Skin epidermis (tissue), 12 donors: ENCODE data around the gene TFEB.

ENCODE experiments used
- H3K27ac ChIP-seq, 21 experiments: fragments of 200-600 bp; sonication (generic) in 11 of 21; one replicate each; pipeline ENCODE4 v1.5.0; 2020; ENCODE audit warnings: mild to moderate bottlenecking in 3 of 21, inconsistent platforms in 2 of 21, moderate library complexity in 2 of 21
- H3K4me3 ChIP-seq, 7 experiments: fragments of 200-600 bp; sonication (generic) in 2 of 7; one replicate each; pipeline ENCODE4 v1.5.0; 2020; ENCODE audit warnings: inconsistent platforms in 2 of 7, mild to moderate bottlenecking in 2 of 7, moderate library complexity in 1 of 7

The TFEB gene

GRCh38 chr6:41697861-41698781, 37.3 kb downstream of the TFEB start:
- peak overlapping the region in 7 of 21 experiments; percentile 16 to 60 (median 29) for H3K27ac ChIP-seq
- no peak overlapping the region for H3K4me3 ChIP-seq

DNA sequence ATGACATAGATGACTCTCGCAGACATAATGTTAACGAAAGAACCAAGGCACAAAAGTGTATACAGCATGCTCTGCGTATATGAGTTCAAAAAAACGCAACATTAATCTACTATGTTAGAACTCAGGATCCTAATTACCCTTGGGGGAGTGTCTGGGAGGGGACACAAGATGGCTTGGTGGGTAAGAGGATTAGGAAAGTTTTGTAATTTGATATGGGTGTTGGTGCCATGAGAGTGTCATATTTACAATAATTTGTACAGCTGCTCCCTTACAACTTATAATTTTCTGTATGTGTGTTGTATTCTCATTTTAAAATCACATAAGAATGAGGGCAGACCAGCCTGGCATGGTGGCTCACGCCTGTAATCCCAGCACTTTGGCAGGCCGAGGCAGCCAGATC, 38.6 kb downstream of the TFEB start:
- no peak overlapping the region for H3K27ac ChIP-seq

GRCh38 chr6:41695825-41696224, 39.6 kb downstream of the TFEB start:
- Histone ChIP-seq H3K4me3 (no peak overlapping the region), H3K27ac (no peak overlapping the region)

More for the DNA sequence above, 38.6 kb downstream of the TFEB start:
- H3K4me3 ChIP-seq = no peak overlapping the region

DNA sequence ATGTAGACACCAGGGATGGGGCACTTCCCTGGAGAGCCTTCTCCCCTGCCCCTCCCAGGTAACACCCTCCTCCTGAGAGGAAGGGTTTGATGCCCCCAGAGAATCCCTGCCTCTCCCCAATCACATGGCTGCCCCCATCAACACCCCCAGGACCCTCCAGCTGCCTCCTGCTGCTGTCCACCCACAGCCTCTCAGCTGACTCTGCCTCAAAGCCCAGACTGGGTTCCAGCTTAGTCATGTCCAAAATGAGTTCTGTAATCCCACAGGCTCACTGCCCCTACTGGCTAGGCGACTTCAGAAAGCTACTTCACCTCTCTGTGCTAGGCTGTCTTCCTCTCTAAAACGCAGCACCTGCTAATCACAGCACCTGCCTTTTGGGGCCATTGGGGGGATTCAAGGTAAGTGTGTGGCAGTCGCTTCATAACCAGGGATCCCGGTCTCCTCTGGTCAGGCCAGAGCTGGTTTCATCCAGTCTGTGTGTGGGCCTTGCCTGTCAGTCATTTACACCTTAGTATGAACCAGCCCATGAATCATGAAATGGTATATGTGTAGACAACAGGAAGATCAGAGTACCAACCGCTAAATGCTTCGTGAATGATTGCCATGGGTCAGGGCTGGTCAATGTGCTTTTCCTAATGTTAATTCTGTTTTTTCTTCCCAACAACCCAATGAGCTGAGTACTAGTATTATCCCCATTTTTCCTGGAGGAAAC, 40.4 kb downstream of the TFEB start:
- H3K27ac ChIP-seq = no peak overlapping the region
- no peak overlapping the region for H3K4me3 ChIP-seq

DNA sequence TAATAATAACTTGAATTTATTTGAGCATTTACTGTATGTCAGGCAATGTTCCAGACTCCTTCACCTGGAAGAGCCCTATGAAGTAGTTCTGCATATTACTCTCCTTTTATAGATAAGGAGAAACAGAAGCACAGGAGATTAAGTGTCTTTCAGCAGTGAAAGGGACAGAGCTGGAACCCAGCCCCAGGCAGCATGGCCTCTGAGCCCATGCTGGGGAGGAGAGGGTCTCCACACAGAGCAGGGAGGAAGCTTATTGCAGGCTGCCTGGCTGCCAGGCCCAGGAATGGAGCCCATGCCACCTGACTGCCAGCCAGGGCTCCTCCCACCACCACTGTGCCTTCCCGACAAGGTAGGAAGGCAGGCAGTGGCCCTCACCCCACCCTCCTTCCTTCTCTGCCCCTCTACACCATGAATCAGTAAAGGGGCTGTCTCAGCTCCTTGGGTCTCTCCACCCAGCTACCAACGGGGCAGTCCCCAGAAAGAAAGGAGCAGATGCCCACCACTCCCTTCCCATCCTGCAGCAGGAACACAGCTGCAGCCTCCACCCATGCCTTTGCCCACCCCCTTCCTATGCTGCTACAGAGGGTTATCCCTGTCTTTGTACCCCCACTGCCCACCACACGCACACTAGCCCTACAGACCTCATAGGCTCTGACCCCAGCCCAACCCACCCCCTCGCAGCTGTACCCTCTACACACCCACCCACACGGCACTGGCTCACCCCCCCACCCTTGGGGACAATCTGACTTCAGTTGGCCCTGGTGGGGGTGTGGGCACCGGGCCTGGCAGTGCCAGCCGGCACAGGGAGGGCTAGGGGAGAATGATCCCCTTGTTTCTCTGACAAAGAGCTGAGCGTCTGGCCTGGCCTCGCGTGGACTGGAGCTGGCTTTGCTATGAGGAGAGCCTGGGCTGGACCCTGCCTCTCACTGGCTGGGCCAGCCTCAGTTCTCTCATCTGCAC, 41.8 kb downstream of the TFEB start:
- Histone ChIP-seq H3K27ac (no peak overlapping the region), H3K4me3 (no peak overlapping the region)

- no peak overlapping the region for H3K4me3 ChIP-seq
- H3K27ac ChIP-seq = no peak overlapping the region
Measured at GRCh38 chr6:41692730-41693129, 42.7 kb downstream of the TFEB start.

- no peak overlapping the region for H3K4me3 ChIP-seq
- no peak overlapping the region for H3K27ac ChIP-seq
Measured at GRCh38 chr6:41692080-41692675, 43.2 kb downstream of the TFEB start.

DNA sequence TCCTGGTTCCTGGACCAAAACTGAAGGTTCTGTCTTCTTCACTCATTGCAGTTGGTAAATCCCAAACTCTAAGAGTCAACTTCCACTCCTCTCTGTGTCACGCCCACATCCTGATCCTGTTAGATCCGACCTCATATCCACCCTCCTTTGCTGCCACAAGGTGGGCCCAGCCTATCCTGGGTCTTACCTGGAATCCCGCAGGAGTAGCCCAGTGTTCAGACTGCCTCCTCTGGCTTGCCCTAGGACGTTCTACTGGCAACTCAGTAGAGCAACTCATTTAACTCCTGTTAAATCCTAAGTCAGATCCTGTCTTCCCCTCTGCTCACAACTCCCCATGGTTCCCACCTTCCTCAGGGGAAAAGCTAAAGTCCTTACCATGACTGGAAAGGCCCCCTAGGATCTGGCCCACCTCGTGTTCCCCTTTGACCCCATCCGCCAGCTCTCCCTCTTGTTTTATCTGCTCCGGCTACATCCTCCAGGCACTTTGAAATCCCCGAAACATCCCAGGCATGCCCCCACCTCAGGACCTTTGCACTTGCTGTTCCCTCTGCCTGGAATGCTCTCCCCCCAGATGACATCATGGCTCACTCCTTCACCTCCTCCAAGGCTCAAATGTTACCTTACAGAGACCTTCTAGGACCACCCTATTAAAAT, 43.9 kb downstream of the TFEB start:
- no peak overlapping the region for H3K27ac ChIP-seq

DNA sequence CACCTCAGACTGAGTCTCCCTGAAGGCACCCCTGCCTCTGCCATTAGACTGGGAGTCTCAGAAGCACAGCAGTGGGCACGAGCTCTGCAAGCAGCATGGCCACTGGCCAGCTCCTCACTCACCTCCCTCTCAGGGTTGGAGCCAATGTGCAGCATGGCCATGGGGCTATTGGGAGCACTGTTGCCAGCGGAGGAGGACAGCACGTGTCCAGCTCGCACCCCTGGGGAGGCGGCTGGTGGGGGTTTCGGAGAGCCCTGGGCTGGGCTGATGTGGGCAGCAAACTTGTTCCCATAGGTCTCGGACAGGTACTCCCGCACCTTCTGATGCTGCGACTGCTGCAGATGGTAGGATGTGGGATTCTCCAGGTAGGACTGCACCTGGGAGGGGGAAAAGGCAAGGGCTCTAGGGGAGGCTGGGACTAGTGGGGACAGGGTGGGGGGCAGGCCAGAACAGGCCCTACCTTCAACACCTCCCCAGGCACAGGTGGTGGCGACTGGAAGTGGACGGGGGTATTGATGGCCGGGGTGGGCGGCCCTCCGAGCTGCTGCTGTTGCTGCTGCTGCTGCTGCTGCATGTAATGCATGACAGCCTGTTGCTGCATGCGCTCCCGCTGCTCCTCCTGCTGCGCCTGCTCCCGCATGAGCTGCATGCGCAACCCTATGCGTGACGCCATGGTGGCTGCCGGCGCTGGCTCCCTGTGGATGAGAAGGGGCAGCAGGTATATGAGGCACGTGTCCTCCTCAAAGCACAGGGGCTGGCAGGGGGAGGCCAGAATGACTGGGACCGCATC, 44.7 kb downstream of the TFEB start:
- Histone ChIP-seq H3K4me3 (no peak overlapping the region), H3K27ac (no peak overlapping the region)

More for the DNA sequence above, 43.9 kb downstream of the TFEB start:
- no peak overlapping the region for H3K4me3 ChIP-seq

- H3K4me3 ChIP-seq = no peak overlapping the region
- peak overlapping the region in 4 of 21 experiments; percentile 0 to 34 (median 14) for H3K27ac ChIP-seq
Measured at GRCh38 chr6:41689171-41690008, 46.0 kb downstream of the TFEB start.

DNA sequence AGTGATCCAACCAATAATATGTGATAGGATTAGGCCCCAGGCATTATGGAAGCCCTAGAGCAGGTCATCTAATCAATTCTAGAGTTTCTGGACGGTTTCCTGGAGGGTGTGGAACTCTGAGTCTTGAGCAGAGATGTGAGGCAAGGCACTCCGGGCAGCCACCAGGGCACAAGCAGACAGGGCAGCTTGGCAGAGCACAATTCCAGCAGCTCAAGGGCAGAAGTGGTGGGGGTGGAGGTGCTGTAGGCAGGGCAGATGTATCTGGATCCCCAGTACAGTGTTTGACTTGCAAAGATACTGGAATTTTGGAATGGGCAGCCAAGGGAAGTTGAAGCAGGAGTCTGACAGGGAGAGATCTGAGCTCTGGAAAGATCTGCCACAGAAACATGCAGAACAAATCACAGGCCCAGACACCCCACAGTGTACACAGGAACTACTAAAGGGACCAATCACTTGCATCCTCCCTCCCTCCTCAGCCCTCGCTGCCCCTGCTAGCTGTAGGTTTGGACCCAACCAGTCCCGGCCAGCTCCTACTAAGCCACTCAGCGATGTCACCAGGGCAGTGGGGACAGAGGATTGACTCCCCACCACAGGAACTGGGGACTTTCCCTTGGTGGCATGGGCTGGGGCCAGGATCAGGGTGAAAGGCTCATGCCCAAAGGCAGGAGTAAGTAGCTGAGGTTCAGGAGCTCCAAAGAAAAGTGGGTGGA, 47.0 kb downstream of the TFEB start:
- no peak overlapping the region for H3K4me3 ChIP-seq
- H3K27ac ChIP-seq = peak overlapping the region in 5 of 21 experiments; percentile 1 to 51 (median 15)

GRCh38 chr6:41687501-41688175, 47.8 kb downstream of the TFEB start:
- H3K27ac ChIP-seq = peak overlapping the region in 1 of 21 experiments; percentile 8
- no peak overlapping the region for H3K4me3 ChIP-seq

GRCh38 chr6:41685641-41686380, 49.6 kb downstream of the TFEB start:
- Histone ChIP-seq H3K4me3 (no peak overlapping the region), H3K27ac (no peak overlapping the region)

DNA sequence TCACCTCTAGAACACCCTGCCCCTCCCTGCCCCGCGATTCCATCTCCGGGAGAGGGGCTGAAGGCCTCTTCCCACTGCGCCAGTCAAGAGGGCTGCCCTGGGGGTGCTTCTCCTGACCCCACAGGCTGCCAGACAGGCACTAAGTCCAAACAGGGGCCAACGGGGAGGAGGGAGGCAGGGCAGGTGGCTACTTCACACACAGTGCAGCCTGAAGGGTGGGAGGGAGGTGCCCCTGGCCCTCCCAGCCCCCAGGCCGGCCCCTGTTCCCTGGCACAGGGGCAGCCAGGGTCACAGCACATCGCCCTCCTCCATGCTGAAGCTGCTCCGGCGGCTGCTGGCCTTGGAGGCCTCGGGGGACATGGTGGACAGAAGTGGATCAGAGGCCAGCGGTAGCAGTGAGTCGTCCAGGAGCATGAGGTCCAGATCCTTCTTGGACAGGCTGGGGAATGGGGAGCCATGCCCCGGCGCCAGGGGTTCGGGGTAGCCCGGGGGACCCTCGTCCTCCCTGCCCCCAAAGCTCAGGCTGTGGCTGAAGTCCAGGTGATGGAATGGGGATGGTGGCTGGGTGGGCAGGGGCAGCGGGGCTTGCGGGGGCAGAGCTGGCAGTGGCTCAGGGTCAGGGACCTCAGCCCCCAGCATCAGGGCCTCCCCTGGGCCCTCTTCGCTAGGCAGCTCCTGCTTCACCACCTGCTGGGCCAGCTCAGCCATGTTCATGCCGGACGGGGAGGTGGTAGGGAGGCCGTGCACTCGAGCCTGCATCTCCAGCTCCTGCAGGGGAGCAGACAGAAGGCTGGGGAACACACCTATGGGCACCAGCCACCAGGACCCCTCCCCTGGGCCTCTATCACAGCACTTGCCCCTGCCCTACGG, 50.9 kb downstream of the TFEB start:
- Histone ChIP-seq H3K27ac (peak overlapping the region in 1 of 21 experiments; percentile 1), H3K4me3 (no peak overlapping the region)
